ENCODE measurements around the gene NEUROD1.

GRCh38 chr2:181723731-181724130, 43.4 kb upstream of the NEUROD1 start:
- TF ChIP-seq, protein P1, sequence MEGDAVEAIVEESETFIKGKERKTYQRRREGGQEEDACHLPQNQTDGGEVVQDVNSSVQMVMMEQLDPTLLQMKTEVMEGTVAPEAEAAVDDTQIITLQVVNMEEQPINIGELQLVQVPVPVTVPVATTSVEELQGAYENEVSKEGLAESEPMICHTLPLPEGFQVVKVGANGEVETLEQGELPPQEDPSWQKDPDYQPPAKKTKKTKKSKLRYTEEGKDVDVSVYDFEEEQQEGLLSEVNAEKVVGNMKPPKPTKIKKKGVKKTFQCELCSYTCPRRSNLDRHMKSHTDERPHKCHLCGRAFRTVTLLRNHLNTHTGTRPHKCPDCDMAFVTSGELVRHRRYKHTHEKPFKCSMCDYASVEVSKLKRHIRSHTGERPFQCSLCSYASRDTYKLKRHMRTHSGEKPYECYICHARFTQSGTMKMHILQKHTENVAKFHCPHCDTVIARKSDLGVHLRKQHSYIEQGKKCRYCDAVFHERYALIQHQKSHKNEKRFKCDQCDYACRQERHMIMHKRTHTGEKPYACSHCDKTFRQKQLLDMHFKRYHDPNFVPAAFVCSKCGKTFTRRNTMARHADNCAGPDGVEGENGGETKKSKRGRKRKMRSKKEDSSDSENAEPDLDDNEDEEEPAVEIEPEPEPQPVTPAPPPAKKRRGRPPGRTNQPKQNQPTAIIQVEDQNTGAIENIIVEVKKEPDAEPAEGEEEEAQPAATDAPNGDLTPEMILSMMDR (IDR thresholded peaks at IDR 0.05) = no peak
- TF ChIP-seq POLR2A (IDR thresholded peaks at IDR 0.05) (no peak), POLR2AphosphoS5 (IDR thresholded peaks at IDR 0.05) (no peak)
